GM23338 (cell line): ENCODE measurements around the gene UNC5C. TPM values are rescaled to one million over a fixed set of nuclear protein-coding genes. Genes with fewer than 3 reads are reported as not detected.
A peak's percentile ranks its signal among the peaks of the same experiment; 100 is the strongest.

Experiments
- ATAC-seq: fragments of 200-7000 bp; cut with Tn5 transposase; 3 replicates; pipeline ENCODE4 v1.9.1; 2020
- DNase-seq: peaks from one replicate; pipeline ENCODE4 v3.0.0-alpha.2; 2015; ENCODE audit warnings: low spot score
- H2AFZ ChIP-seq: fragments of 200-600 bp; sonication (generic); 2 replicates; pipeline ENCODE4 v1.8.0; 2016; ENCODE audit warnings: antibody characterized with exemption, mild to moderate bottlenecking, moderate library complexity
- H3F3A ChIP-seq: fragments of 200-600 bp; sonication (generic); replicated peaks from 2 replicates; pipeline ENCODE4 v1.8.0; 2017; ENCODE audit warnings: antibody characterized with exemption, mixed run types, low read depth
- H3K27ac ChIP-seq: fragments of 200-600 bp; sonication (generic); 2 replicates; pipeline ENCODE4 v1.6.1; 2016; ENCODE audit warnings: low read depth
- H3K27me3 ChIP-seq: fragments of 200-600 bp; sonication (generic); 2 replicates; pipeline ENCODE4 v1.8.0; 2016; ENCODE audit warnings: mild to moderate bottlenecking, mixed run types, moderate library complexity; ENCODE audit not compliant: insufficient read depth
- H3K36me3 ChIP-seq: fragments of 200-600 bp; sonication (generic); 2 replicates; pipeline ENCODE4 v1.8.0; 2016; ENCODE audit warnings: mild to moderate bottlenecking; ENCODE audit not compliant: insufficient read depth
- H3K4me1 ChIP-seq: fragments of 200-600 bp; sonication (generic); 2 replicates; pipeline ENCODE4 v1.8.0; 2016; ENCODE audit warnings: mild to moderate bottlenecking, moderate library complexity; ENCODE audit not compliant: insufficient read depth
- H3K4me2 ChIP-seq: fragments of 200-600 bp; sonication (generic); 2 replicates; pipeline ENCODE4 v1.7.1; 2017; ENCODE audit warnings: mixed run types
- H3K4me3 ChIP-seq: fragments of 200-600 bp; sonication (generic); 2 replicates; pipeline ENCODE4 v1.6.1; 2016; ENCODE audit warnings: mixed run types
- H3K79me2 ChIP-seq: fragments of 200-600 bp; sonication (generic); replicated peaks from 2 replicates; pipeline ENCODE4 v1.8.0; 2017; ENCODE audit warnings: mild to moderate bottlenecking; ENCODE audit not compliant: insufficient read depth
- H3K9me2 ChIP-seq: fragments of 200-600 bp; sonication (generic); 2 replicates; pipeline ENCODE4 v1.8.0; 2017; ENCODE audit not compliant: insufficient read depth
- H4K20me1 ChIP-seq: fragments of 200-600 bp; sonication (generic); replicated peaks from 2 replicates; pipeline ENCODE4 v1.8.0; 2017; ENCODE audit warnings: mild to moderate bottlenecking; ENCODE audit not compliant: insufficient read depth
- H3K27ac Mint-ChIP-seq: 2 replicates; pipeline ENCODE4 v1.8.0; 2020; ENCODE audit warnings: inconsistent platforms, mild to moderate bottlenecking, moderate library complexity, mixed read lengths
- H3K27me3 Mint-ChIP-seq: 3 replicates; pipeline ENCODE4 v1.8.0; 2022; ENCODE audit warnings: low read depth, mild to moderate bottlenecking, moderate library complexity, mixed read lengths, inconsistent platforms; ENCODE audit not compliant: insufficient read depth, poor library complexity
- H3K36me3 Mint-ChIP-seq: 3 replicates; pipeline ENCODE4 v1.8.0; 2021; ENCODE audit warnings: low read depth, mild to moderate bottlenecking, inconsistent platforms, moderate library complexity, mixed read lengths
- H3K4me1 Mint-ChIP-seq: 3 replicates; pipeline ENCODE4 v1.8.0; 2020; ENCODE audit warnings: mild to moderate bottlenecking, inconsistent platforms, mixed read lengths
- H3K4me3 Mint-ChIP-seq: 3 replicates; pipeline ENCODE4 v1.8.0; 2021; ENCODE audit warnings: moderate library complexity, mild to moderate bottlenecking, inconsistent platforms, mixed read lengths
- H3K9me3 Mint-ChIP-seq: 3 replicates; pipeline ENCODE4 v1.8.0; 2020; ENCODE audit warnings: moderate library complexity, mild to moderate bottlenecking, inconsistent platforms, mixed read lengths
- CREB1 ChIP-seq: fragments of 250-450 bp; sonication (Bioruptor Pico); IDR thresholded peaks from 2 replicates; pipeline ENCODE4 v1.5.0; 2020; ENCODE audit warnings: low read depth, mild to moderate bottlenecking, moderate library complexity
- CTCF ChIP-seq, 2 experiments: fragments of 200-600 bp in 1 of 2; sonication (generic) in 1 of 2; conservative IDR thresholded peaks; 2 replicates each; pipeline versions ENCODE4 v1.5.1 to v1.6.1; 2016 to 2017; ENCODE audit warnings: antibody characterized with exemption in 2 of 2, low read depth in 2 of 2, mild to moderate bottlenecking in 2 of 2, moderate library complexity in 1 of 2
- ETS1 ChIP-seq: IDR thresholded peaks from 2 replicates; pipeline ENCODE4 v1.6.1; 2016; ENCODE audit warnings: antibody characterized with exemption
- EZH2 ChIP-seq: fragments of 200-600 bp; sonication (generic); IDR thresholded peaks from one replicate; pipeline ENCODE4 v1.8.0; 2017; ENCODE audit warnings: antibody characterized with exemption, mild to moderate bottlenecking, low read depth; ENCODE audit not compliant: unreplicated experiment
- EZH2phosphoT487 ChIP-seq: fragments of 200-600 bp; sonication (generic); IDR thresholded peaks from one replicate; pipeline ENCODE4 v1.8.1; 2018; ENCODE audit warnings: antibody characterized with exemption; ENCODE audit not compliant: unreplicated experiment
- JUNB ChIP-seq: IDR thresholded peaks from one replicate; pipeline ENCODE4 v1.6.1; 2016; ENCODE audit warnings: antibody characterized with exemption; ENCODE audit not compliant: unreplicated experiment
- NANOG ChIP-seq: IDR thresholded peaks from 2 replicates; pipeline ENCODE4 v1.6.1; 2016; ENCODE audit warnings: antibody characterized with exemption, borderline replicate concordance
- POLR2AphosphoS5 ChIP-seq: IDR thresholded peaks from 2 replicates; pipeline ENCODE4 v1.6.1; 2016; ENCODE audit warnings: antibody characterized with exemption, low read depth
- REST ChIP-seq: IDR thresholded peaks from one replicate; pipeline ENCODE4 v1.6.1; 2018; ENCODE audit warnings: antibody characterized with exemption; ENCODE audit not compliant: unreplicated experiment
- STAT1 ChIP-seq: IDR thresholded peaks from one replicate; pipeline ENCODE4 v1.6.1; 2016; ENCODE audit warnings: antibody characterized with exemption; ENCODE audit not compliant: unreplicated experiment
- ZNF114 ChIP-seq: fragments of 250-450 bp; sonication (Bioruptor Pico); IDR thresholded peaks from 2 replicates; pipeline ENCODE4 v1.5.0; 2020; ENCODE audit warnings: mild to moderate bottlenecking, moderate library complexity
- ZNF331 ChIP-seq: fragments of 250-450 bp; sonication (Bioruptor Pico); IDR thresholded peaks from 2 replicates; pipeline ENCODE4 v1.5.0; 2020; ENCODE audit warnings: low read depth, mild to moderate bottlenecking, moderate library complexity
- ZNF462 ChIP-seq: fragments of 250-450 bp; sonication (Bioruptor Pico); IDR thresholded peaks from 2 replicates; pipeline ENCODE4 v1.5.0; 2020; ENCODE audit warnings: mild to moderate bottlenecking, moderate library complexity
- polyA plus RNA-seq: library from polyadenylated mRNA; unstranded; fragments of >200 nt; fragmentation: Nextera tagmentation; extraction: Ambion mirVana; gene quantifications from 2 replicates; pipeline ENCODE4 v1.2.1, GENCODE V29; 2016
- total RNA-seq: library from RNA; depleted of rRNA; stranded (reverse); fragments of >200 nt; shearing (Covaris generic); gene quantifications from 2 replicates; pipeline ENCODE4 v1.2.3, GENCODE V29; 2014

UNC5C gene
- total and polyA plus RNA-seq, 2 experiments from 2014 or later, result 0.08 to 0.21 TPM

GRCh38 chr4:95546221-95546620, 2.6 kb downstream of the UNC5C start (continued):
- no peak for TF ChIP-seq CTCF (conservative IDR thresholded peaks at IDR 0.05; ENCODE audit: low read depth in 2 of 2)
- TF ChIP-seq REST, result no peak

GRCh38 chr4:95545546-95545945, 3.2 kb downstream of the UNC5C start:
- 0 out of 2 replicates have a peak overlapping the region, but pooled peaks have one; percentile 82 for H3K4me3 ChIP-seq
- H3K27me3 Mint-ChIP-seq, result peaks cover 44% of the 10 kb centered on the region
- H4K20me1 ChIP-seq, result peaks cover 3% of the 10 kb centered on the region; the same call in 1 of the 2 replicates
- H3K27ac ChIP-seq, result no peak overlapping the region
- no peak overlapping the region for H3K4me2 ChIP-seq
- no peak overlapping the region for H3K4me3 Mint-ChIP-seq
- H3K9me2 ChIP-seq, result no peaks in the 10 kb centered on the region
- no peaks in the 10 kb centered on the region; the same call in 2 of the 3 replicates for H3K9me3 Mint-ChIP-seq
- no peaks in the 10 kb centered on the region for H3F3A ChIP-seq
- no peaks in the 10 kb centered on the region for H3K36me3 ChIP-seq
- DNase-seq, result no peak
- H2AFZ ChIP-seq, result no peak overlapping the region
- no peaks in the 10 kb centered on the region for H3K36me3 Mint-ChIP-seq
- H3K27ac Mint-ChIP-seq, result no peak overlapping the region
- peaks cover 26% of the 10 kb centered on the region for H3K4me1 Mint-ChIP-seq
- ATAC-seq, result no peak
- no peaks in the 10 kb centered on the region for H3K79me2 ChIP-seq
- H3K27me3 ChIP-seq, result peaks cover 54% of the 10 kb centered on the region
- H3K4me1 ChIP-seq, result peaks cover 24% of the 10 kb centered on the region
- TF ChIP-seq CREB1 (no peak), JUNB (no peak), NANOG (no peak), ZNF114 (CRISPR knock-in tag) (no peak), ETS1 (no peak), EZH2 (no peak), ZNF462 (CRISPR knock-in tag) (no peak), EZH2phosphoT487 (no peak), POLR2AphosphoS5 (no peak), STAT1 (no peak), ZNF331 (no peak)
